Activated naive CD4-positive, alpha-beta T cell treated with anti-CD3 and anti-CD28 coated beads, Interleukin-2, amount 50 U/mL, for 72 hours (primary cell): ENCODE results near the gene TRAF3IP3. TPM values are rescaled to one million over a fixed set of nuclear protein-coding genes. Genes with fewer than 3 reads are reported as not detected.
"Not testable (repeated sequence)": the region's sequence is repeated elsewhere in the genome, so short reads cannot be mapped to it uniquely, and the experiment has no call there.

Experiments
- ATAC-seq, 2 donors: fragments of 150-1000 bp; cut with Tn5 transposase; 2 replicates each; pipeline ENCODE4 v1.10.0; 2021; ENCODE audit warnings: mild to moderate bottlenecking in 2 of 2, moderate library complexity in 2 of 2
- DNase-seq, 2 donors: peaks; one replicate each; pipeline ENCODE4 v3.0.0; 2021 to 2022; ENCODE audit warnings: low spot score in 2 of 2
- H3K27ac Mint-ChIP-seq, 2 donors: one replicate each; pipeline ENCODE4 v1.8.0; 2022; ENCODE audit warnings: mild to moderate bottlenecking in 2 of 2, mixed read lengths in 2 of 2
- H3K36me3 Mint-ChIP-seq, 2 donors: one replicate each; pipeline ENCODE4 v1.8.0; 2022; ENCODE audit warnings: mixed read lengths in 2 of 2
- H3K9me3 Mint-ChIP-seq, 2 donors: one replicate each; pipeline ENCODE4 v1.8.0; 2022; ENCODE audit warnings: mixed read lengths in 2 of 2
- total RNA-seq, 2 donors: library from RNA; stranded (reverse); gene quantifications; one replicate each; pipeline ENCODE4 v1.2.3, GENCODE V29; 2022

Gene TRAF3IP3
- total RNA-seq, 2 donors from 2014 or later, result 108 to 158 TPM

DNA sequence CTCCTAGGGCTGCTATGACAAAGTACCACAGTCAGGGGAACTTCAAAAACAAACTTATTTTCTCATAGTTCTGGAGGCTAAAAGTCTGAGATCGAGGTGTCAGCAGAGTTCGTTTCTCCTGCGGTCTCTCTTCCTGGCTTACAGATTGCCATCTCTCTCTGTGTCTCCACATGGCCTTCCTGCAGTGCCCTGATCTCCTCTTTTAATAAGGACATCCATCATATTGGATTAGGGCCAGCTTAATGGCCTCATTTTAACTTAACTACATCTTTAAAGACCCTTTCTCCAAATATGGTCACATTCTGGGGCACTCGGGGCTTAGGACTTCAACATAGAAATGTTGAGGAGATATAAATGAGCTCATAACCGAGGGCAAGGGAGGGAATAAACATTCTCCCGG lies 16.3 kb downstream of the TRAF3IP3 start:
- Mint-ChIP-seq H3K9me3 (no peaks in the 10 kb centered on the region), H3K27ac (no peak overlapping the region), H3K36me3 (peaks cover 7 to 39% of the 10 kb centered on the region in 2 donors)
- no peak for DNase-seq
- ATAC-seq, result no peak

DNA sequence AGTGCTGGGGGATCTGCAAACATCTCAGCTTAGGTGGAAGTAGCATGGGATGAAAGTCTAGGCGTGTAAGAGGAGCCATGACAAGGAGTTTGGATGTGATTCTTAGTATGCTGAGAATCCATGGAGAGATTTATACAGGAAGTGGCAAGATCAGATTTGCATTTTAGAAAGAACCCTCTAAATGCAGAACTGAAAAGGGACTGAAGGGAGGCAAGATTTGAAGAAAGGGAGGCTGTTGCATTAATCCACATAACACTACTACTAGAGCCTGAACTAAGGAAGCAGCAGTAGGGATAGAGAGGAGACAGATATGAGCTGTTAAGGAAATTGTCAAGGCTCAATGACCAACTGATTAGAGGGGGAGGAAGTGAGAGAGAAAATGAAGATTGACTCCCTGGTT lies 18.7 kb downstream of the TRAF3IP3 start:
- Mint-ChIP-seq H3K9me3 (no peaks in the 10 kb centered on the region), H3K27ac (peak overlapping the region; percentile 44 to 48), H3K36me3 (peaks cover 22 to 26% of the 10 kb centered on the region in 2 donors)
- no peak for ATAC-seq
- no peak for DNase-seq

DNA sequence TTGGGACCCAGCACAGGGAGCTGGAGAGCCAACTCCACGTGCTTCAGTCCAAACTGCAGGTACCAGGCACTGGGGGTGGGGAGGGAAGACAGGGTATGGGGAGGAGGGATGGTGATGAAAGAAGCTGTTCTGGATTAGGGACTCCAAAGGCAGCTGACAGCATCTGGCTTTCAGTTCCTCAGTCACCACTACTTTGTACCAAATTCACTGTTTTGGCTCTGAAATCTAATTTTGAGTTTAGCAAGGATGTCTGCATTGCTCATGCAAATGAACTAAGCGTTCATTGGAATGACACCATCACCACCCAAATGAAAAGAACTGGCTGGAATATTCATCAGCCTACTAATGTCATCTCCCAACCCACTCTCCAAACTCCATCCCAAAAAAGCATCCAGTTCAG lies 19.8 kb downstream of the TRAF3IP3 start:
- Mint-ChIP-seq H3K36me3 (peaks cover 22 to 26% of the 10 kb centered on the region in 2 donors), H3K27ac (peak overlapping the region; percentile 48 to 87), H3K9me3 (no peaks in the 10 kb centered on the region)
- ATAC-seq (no peak), DNase-seq (no peak)

DNA sequence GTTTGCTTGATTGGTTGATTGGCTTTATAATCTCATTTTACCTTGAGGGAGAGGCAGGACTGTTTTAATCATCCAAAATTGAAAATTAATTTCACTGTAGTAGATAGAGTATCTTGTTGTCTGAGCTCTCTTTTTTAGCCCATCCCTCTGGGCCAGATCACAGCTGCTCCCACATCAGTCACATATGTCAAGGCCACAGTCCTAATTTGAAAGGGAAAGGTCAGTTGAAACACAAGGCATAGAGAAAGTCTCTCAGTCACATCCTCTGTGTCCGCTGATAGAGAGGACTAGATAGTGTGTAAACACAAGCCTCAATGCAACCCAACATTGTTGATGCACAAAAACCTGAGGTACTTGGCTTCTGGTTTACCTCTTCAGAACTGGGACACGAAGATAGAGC lies 21.7 kb downstream of the TRAF3IP3 start:
- no peaks in the 10 kb centered on the region for H3K9me3 Mint-ChIP-seq

DNA sequence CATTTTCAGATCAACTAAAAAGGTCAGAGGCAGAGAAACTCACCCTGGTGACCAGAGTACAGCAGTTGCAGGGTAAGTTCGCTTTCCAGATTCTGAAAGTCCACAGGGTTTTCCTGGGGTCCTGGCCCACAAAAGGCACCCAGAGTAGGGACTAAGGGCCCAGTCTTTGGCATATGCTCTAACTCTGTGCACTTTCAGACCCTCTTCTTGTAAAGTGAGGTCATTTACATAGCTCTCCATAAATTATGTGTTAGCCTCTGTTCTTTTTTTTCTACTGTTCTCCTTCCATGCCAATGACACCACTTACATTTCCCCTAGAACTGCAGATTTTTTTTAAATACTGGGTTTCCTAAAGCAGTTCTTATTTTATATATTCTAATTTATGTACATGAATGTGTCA lies 22.2 kb downstream of the TRAF3IP3 start:
- no peaks in the 10 kb centered on the region for H3K9me3 Mint-ChIP-seq
- peak overlapping the region in 1 of 2 donors; percentile 5 for H3K27ac Mint-ChIP-seq
- ATAC-seq (no peak), DNase-seq (no peak)
- H3K36me3 Mint-ChIP-seq, result peaks cover 23 to 30% of the 10 kb centered on the region in 2 donors

More for the DNA sequence above, 21.7 kb downstream of the TRAF3IP3 start:
- Mint-ChIP-seq H3K27ac (peak overlapping the region in 1 of 2 donors; percentile 5), H3K36me3 (peaks cover 26 to 27% of the 10 kb centered on the region in 2 donors)
- DNase-seq, result no peak
- no peak for ATAC-seq

DNA sequence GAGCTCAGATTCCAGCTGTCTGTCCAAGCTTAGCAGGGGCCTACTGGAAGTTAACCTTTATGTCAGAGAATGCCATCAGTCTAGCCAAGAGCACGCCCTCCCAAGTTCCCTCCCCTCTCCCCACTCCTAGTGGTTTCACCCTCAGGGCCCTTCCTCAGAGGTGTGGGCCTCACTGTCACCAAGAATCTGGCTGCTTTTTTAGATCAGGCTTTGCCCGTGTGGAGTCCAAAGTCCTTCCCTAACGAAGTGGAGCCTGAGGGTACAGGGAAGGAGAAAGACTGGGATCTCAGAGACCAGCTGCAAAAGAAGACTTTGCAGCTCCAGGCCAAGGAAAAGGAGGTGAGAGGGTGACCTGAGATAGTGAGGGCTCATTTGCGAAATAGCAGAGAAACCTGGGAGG lies 24.4 kb downstream of the TRAF3IP3 start:
- Mint-ChIP-seq H3K36me3 (peaks cover 18 to 41% of the 10 kb centered on the region in 2 donors), H3K9me3 (peaks cover under 1 to 2% of the 10 kb centered on the region in 2 donors), H3K27ac (peak overlapping the region in 1 of 2 donors; percentile 64)
- no peak for ATAC-seq
- no peak for DNase-seq

DNA sequence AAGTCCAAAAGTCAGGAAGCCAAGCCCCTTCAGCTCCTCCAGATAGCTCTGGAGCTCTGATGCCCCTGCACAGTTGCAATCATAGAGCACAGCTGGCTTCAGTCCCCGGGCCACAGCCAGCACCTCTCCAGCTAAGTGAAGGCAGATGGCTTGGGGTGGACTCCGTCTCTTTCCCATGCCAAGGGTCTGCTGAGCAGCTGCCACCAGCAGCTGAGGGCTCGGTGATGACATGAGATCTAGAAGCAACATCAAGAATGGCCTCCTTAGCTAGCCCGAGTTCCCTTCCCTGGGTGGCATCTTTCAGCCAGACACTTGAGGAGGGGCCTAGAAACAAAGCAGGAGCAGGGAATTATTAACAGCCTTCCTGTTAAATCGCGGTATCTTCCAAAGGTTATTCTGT lies 27.5 kb downstream of the TRAF3IP3 start:
- Mint-ChIP-seq H3K27ac (peak overlapping the region in 1 of 2 donors; percentile 93), H3K36me3 (peaks cover 17 to 38% of the 10 kb centered on the region in 2 donors), H3K9me3 (peaks cover 6 to 7% of the 10 kb centered on the region in 2 donors)
- DNase-seq (no peak), ATAC-seq (no peak)

DNA sequence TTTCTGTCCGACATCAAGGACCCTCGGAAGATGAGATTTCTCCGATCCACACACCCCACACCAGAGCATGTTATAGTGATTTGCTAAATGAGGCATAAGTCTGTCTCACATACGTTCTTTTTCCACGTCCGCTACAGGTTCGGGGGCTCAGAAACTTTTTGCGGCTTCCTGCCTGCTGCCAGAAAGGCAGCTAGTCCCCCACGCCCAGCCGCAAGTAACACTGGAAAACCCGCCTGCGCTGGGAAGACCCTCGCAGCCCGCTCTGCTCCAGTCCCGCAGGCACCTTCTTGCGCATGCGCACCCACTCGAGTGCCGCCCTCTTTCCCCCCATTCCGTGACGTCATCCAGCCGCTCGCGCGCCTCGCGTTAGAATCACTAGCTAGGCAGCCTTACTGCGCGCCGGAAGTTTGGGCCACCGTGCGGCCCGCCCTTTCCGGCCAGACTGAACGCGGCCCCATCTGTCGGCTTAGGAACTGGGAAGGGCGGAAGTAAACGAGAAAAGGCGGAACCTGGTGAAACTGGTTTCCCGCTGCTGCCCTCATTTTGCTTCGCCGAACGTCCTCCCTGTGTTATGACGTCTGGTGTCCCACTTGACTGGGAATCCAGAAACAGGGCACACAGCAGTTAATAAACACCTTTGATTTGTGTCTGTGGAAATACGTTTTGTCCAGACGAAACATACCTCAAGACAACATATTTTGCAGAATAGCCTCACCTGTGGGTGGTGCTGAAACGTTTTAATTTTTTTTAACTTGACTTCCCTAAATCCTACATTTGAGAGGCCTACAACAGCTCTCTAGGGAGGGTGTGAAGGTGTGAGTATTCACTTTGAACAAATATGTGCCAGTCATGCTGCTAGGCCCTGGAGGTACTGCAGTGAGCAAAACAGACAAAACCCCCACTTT lies 28.7 kb downstream of the TRAF3IP3 start, which contains the start of gene C1orf74:
Gene C1orf74, minus strand, starts transcription at position 295 of the 905 bp plus-strand sequence. CDS start 925 bp downstream, outside the sequence.
- peaks cover 17 to 27% of the 10 kb centered on the region in 2 donors for H3K36me3 Mint-ChIP-seq
- DNase-seq (peak; percentile 99), ATAC-seq (peak; percentile 99 to 100)
- H3K9me3 Mint-ChIP-seq, result peaks cover 6 to 7% of the 10 kb centered on the region in 2 donors
- H3K27ac Mint-ChIP-seq, result peak within 1 kb of the TSS; percentile 93 to 97

DNA sequence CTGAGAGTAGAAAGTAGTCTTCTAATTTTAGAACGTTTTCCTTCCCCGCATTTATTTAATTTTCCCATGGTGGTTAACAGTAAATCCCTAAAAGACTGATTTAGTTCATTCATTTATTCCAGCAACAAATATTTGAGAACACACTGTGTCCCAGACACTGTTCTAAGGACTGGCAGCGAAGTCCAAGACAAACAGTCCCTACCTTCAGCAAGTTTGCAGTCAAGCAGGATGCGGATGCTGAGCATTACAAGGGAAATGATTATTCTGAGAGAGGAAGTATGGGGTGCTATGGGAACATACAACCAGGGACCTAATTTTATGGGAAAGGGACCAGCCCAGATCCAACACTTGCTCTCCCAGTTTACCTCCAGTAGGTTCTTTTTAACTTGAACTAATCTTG lies 29.7 kb downstream of the TRAF3IP3 start:
- ATAC-seq (no peak), DNase-seq (no peak)
- Mint-ChIP-seq H3K9me3 (peaks cover 6 to 7% of the 10 kb centered on the region in 2 donors), H3K36me3 (peaks cover 23 to 26% of the 10 kb centered on the region in 2 donors), H3K27ac (peak overlapping the region in 1 of 2 donors; percentile 93)

DNA sequence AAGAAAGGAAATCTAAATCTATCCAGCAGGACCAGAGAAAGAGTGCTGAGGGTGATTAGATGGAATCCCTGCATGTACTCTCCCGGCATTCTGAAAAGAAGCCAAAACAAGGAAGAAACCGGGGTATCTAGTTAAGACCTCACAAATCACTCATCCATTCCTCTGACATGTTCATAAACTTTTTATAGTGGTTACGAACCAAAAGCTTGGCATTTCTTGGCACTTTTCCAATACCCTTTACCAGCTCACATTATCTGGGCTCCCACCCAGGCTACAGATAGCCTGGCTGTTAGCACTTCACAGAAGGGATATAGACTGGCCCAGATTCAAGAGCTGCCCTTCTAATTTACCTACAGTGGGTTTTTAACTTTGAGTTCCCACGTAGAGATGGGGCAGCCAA lies 30.3 kb downstream of the TRAF3IP3 start:
- DNase-seq, result no peak
- H3K9me3 Mint-ChIP-seq, result peaks cover 6 to 7% of the 10 kb centered on the region in 2 donors
- peaks cover 23 to 26% of the 10 kb centered on the region in 2 donors for H3K36me3 Mint-ChIP-seq
- no peak overlapping the region for H3K27ac Mint-ChIP-seq
- ATAC-seq, result no peak

DNA sequence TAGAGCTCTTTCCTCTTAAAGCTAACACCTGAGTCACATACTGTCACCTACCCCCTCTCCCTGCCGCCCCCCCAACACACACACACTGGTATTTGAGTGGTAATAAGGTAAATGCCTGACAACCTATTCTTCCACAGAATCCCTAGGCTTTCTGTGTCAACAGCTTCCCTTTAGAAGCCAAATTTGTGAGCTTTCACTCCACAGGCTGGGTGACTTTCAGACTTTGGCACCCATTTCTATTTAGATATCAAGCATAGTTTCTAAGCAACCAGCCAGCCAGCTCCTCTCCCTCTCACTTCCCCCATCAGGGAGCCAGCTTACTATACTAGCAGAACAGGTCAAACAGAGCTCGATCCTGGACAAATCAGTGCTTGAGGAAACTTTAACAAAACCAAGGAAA lies 31.7 kb downstream of the TRAF3IP3 start:
- Mint-ChIP-seq H3K27ac (no peak overlapping the region), H3K9me3 (peaks cover 6 to 7% of the 10 kb centered on the region in 2 donors), H3K36me3 (peaks cover 22 to 23% of the 10 kb centered on the region in 2 donors)
- no peak for ATAC-seq
- no peak for DNase-seq

DNA sequence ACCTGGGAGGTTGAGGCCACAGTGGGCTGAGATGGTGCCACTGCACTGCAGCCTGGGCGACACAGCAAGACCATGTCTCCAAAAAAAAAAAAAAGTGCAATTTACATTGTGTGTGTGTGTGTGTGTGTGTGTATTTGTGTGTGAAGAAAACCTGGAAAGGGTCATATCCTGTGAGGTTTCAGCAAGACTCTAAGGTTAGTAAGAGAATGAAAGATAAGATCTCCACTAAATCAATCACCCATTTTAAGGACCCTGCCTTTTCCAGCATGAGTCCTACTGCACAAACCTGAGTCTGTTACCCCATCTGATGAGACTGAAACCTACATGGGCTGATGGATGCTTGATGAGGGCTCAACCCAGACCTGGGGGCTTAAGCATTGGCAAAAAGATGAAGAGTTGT lies 33.4 kb downstream of the TRAF3IP3 start:
- peaks cover 13 to 19% of the 10 kb centered on the region in 2 donors for H3K36me3 Mint-ChIP-seq
- H3K9me3 Mint-ChIP-seq, result peaks cover 6 to 7% of the 10 kb centered on the region in 2 donors
- no peak overlapping the region for H3K27ac Mint-ChIP-seq
- no peak for ATAC-seq
- no peak for DNase-seq

DNA sequence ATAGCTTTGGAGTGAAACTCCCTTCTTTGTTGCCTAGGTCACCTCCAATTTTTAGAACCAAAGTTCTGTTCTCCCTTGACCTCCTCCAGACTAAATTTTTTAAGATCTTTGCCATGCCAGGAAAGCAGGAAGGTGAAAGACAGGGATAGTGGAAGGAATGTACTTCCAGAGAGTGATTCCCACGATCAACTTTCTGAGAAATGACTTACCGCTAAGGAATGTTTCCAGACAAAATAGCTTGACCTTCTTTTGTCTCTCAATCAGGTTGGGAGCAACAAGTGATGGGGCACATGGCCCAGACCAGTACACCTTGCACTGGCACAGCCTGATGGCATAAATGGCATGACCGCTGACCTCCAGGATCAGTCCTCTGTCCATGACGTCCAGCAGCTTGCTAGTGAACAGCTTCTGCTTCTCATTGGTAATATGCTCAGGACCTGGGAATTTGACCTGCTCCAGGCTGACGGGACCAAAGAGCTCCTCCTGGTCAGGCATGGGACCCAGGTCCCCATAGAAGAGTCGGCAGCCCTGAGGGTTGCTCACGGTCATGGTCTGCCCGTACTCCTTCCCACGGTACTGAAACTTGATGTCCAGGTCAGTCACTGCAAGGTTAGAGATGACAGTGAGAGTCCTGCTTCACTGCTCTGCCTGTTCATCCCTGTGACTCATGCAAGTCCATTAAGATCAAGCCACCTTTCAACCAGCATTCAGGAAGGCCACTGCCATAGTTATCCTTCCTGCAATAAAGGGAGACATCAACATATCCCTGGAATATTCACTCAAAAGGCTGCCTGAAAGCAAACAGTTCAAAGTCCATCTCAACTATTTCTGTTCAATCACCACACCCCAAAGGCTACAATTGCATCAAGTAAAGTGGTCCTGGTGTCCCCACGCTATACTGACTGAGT lies 34.7 kb downstream of the TRAF3IP3 start:
- no peak overlapping the region for H3K27ac Mint-ChIP-seq
- H3K9me3 Mint-ChIP-seq, result peaks cover 1 to 4% of the 10 kb centered on the region in 2 donors
- ATAC-seq (no peak), DNase-seq (no peak)
- peaks cover 5 to 20% of the 10 kb centered on the region in 2 donors for H3K36me3 Mint-ChIP-seq

DNA sequence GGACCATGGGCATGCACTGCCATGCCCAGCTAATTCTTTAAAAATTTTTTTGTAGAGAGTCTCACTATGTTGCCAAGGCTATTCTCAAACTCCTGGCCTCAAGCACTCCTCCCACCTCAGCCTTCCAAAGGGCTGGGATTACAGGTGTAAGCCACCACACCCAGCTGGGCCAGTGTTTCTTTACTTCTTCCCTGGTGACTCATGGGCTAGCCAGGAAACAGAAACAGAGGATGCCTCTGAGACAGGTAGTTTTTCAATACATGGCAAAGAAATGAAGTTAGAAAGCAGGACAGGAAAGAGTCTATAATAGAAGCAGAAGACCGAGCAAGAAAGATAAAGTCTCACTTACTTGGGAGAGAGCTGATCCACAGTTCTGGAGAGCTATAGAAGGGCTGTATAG lies 36.1 kb downstream of the TRAF3IP3 start:
- no peaks in the 10 kb centered on the region for H3K9me3 Mint-ChIP-seq
- peaks cover 0 to 20% of the 10 kb centered on the region in 2 donors for H3K36me3 Mint-ChIP-seq
- H3K27ac Mint-ChIP-seq, result no peak overlapping the region
- DNase-seq, result no peak
- ATAC-seq, result no peak

DNA sequence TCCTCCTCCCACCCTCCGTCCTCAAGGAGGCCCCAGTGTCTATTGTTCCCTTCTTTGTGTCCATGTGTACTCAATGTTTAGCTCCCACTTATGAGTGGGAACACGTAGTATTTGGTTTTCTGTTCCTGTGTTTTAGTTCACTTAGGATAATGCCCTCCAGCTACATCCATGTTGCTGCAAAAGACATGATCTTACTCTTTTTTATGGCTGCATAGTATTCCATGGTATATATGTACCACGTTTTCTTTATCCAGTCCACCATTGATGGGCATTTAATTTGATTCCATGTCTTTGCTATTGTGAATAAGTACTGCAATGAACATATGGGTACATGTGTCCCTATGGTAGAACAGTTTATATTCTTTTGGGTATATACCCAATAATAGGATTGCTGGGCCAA lies 37.9 kb downstream of the TRAF3IP3 start:
- not testable (repeated sequence) for DNase-seq, H3K27ac Mint-ChIP-seq, H3K9me3 Mint-ChIP-seq, ATAC-seq
- H3K36me3 Mint-ChIP-seq, result peaks cover 0 to 25% of the 10 kb centered on the region in 2 donors

DNA sequence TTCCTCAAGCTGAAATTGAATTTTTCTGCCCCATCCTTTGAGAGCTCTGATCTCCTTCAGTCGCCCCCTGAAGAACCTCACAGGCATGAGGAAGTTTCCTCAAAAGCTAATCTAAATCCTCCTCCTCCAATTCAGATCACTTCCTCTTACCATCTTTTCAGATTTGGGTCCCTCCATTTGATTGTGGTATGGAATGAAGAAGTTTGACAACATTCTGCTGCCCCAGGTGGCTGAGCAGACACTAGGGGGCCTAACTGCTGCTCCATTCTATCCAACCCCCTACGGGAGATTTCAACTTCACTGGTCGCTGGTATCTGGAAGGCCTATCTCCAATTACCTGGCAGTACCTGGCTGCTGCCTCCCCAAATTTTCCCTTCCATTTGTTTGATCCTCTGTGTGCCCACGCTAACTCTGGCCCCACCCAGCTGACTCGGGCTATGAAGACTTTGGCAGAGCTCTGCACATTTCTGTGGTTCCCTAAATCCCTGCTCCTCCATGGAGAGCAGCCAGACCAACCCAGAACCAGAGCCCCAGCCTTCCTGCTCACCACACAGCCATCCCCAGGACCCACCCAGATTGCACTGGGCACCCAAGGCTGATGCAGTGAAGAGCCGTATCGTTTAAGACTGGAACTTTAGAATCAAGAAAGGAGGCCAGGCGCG lies 42.3 kb downstream of the TRAF3IP3 start:
- peak overlapping the region in 1 of 2 donors; percentile 46 for H3K27ac Mint-ChIP-seq
- H3K9me3 Mint-ChIP-seq, result no peaks in the 10 kb centered on the region
- ATAC-seq (no peak), DNase-seq (no peak)
- H3K36me3 Mint-ChIP-seq, result peaks cover 0 to 19% of the 10 kb centered on the region in 2 donors
